HG02588 (cell line): ENCODE data around the gene HS6ST1.
A peak's percentile ranks its signal among the peaks of the same experiment; 100 is the strongest.

Source experiments
- ATAC-seq: cut with Tn5 transposase; IDR thresholded peaks from one replicate; pipeline ENCODE4 v1.9.1; 2021; ENCODE audit warnings: mild to moderate bottlenecking, moderate library complexity; ENCODE audit not compliant: unreplicated experiment

The HS6ST1 gene

DNA sequence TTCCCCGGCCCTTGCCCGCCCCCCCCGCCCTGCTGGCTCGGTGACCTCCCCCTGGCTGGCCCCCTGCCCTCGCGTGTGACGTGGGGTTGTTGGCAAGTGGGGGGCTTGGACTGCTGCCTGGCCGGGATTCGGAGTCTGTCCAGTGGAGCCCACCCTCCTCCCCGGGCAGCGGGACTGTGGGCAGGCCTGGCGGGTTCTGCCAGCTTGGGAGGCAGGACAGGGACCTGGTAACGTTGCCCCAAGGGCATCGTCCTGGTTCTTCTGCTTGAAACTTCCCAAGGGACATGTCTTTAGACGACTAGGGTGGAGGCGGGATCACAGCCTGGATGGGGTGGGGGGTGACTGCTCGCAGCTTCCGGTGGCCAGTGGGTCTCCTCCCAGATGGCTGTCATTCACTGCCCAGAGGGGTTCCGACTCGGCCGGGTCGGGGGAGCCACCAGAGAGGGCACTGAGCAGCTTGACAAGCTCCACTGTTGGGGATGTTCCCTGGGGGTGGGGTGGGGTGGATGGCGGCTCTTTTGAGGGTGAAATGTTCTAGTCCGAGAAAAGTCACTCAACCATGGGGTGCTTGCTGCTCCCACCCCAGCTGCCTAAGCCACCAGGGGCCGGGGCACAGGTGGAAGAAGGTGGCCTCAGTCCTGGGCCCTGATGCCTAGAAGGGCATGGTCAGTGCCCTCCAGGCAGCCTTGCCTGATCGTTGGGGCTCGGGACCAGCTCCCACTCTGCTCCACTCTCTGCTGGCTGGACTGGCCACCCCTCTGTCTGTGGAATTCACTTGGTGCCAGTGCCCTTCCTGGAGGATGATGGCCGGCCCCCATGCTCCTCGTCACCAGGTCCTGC lies 4.3 kb upstream of the HS6ST1 start:
- no peak for ATAC-seq

DNA sequence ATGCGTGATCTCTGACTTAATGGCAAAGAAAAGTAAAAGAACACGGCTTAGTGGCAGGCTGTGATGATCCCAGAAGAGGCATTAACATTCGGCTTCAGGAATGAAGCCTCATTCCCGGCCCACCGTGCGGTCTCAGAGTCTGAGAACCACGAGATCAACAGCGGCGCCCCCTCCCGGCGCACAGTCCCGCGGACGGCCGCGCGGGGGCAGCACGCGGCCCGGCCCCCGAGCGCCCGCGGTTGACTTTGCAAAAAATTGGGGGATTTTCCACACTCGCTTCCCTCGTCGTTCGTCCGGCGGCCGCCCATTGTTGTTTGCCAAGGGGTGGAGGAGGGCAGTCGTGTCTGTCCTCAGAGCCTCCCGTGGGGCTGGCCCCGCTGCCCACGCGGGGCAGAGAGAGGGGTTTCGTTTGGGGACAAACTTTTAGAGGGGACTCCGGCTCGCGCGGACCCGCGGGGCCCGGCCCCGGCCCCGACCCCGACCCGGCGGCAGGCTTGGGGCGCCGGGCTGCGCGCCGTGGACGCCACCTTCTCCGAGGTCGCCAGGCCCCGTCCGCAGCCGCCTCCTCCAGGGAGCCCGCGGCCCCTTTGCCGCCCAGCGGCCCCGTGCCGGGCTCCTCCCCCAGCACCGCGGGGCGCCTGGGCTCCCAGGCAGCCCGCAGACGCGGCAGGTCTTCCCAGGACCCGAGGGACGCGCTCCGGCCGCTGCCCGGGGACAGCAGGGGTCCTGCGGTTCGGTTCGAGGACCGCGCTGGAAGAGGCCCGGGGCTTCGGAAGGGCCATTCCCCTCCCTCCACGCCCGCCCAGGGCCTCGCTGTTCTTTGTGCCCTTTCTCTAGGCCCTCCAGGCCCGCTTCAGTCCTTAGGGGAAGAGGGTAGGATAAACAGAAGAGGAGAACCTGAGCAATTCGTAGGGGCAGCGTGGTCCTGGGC lies 3.4 kb upstream of the HS6ST1 start:
- peak; percentile 51 for ATAC-seq

DNA sequence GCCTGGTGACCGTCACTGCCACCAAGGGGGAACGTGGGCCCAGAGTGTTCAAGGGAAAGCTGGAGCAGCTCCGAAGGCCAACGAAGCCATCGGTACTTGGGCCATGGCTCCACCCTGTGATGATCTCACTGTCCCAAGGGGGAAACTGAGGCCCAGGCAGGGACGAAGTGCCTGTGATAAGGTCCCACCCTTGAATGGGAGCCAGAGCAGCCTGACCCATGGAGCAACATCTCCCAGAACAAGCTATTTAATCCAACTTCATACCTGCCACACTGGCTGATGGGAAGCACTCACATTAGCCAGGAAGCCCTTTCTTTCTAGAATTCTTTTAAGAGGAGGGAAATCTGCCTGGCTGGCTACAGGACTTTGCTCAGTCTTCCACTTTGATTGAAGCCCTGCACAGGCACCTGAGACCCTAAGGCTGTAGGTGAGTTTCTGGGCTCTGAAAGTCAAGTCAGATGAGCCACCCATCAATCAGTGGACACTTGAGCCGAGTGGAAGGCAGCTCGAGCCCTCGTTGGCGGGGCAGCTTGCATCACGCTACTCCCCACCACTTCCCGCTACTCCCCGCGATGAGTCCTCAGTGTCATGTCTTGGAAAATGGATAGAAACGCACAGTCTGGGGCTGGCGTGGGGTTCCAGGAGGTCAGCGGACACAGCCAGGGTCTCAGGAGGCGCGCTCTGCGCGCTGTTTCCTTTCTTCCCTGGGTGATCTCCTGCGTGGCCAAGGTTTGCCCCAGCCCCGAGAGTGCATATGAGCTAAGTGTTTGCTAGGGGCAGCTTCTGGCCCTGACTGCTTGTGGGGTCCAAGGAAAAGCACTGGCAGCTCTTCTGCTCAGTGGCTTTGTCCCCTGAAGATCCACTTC lies 2.5 kb upstream of the HS6ST1 start:
- no peak for ATAC-seq

DNA sequence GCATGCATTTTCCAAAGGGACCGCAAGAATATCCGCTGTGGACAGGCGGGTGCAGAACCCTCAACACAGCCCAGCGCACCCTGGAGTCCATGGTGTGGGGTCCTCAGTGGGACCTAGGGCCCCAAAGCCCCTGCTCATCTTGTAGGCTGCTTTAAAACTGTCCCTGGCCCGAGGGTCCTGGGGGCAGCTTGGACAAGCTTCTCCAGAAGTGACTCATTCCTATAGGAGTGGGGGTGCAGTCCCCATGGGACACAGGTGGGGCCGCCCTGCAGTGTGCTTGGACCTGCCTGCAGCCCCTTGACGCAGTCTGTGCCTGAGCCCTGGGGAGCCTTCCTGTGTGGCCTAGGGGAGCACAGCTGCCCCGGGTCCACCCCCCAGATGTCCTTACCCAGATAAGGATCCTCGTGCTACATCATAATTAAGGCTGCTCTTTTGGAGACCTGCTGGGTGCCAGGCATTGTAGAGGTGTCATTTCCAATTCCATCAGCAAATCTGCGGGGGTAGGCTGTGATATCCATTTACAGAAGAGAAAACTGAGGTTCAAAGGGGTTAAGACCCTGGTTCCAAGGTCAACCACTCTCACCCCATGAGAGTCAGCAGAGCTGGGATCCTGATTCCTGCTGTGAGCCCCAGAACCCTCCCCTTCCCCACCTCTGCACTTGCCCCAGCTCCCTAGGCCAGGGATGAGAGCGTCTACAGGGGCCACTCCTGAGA lies 1.7 kb upstream of the HS6ST1 start:
- ATAC-seq = no peak

DNA sequence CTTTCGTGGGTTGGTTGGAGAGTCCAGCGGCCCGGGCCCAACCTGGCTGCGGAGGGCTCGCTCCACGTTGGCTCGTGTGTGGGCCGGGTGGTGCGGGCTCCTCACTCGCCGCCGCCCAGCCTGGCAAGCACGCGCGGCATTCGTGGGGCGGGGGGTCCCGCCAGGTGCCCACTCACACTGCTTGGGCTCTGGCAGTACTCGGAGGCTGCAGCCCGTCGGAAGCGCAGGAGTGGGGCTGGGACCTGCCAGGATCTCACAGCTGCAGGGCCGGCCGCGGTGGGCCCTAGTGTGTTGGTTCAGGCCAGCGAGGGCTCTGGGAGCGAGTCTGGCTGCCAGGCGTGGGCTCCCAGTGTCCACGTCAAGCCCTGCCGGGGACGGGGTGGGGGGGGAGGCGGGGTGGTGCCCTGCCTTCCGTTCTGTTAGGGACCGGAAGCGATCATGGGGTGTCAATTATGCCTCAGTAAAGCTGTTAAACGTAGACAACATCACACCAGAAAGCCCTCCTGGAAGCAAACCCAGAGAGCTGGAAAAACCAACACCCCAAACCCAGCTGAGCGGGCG lies 1.0 kb upstream of the HS6ST1 start:
- no peak for ATAC-seq

DNA sequence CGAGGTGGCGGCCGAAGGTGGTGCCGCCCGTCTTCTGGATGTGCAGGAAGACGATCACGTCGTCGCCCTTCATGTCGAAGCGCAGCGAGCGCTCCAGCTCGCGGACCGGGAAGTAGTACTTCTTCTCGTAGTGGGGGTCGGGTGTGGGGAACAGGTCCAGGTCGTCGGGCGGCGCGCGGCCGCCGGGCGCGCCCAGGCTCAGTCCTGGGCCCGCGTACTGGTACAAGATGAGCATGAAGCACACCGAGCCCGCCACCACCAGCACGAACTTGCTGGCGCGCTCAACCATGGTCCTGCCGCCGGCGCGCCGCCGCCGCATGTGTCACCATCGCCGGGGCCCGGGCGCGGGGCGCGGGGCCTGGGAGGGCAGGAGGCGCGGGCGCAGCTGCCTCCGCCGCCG lies 423 bp downstream of the HS6ST1 start:
- ATAC-seq = peak; percentile 9

DNA sequence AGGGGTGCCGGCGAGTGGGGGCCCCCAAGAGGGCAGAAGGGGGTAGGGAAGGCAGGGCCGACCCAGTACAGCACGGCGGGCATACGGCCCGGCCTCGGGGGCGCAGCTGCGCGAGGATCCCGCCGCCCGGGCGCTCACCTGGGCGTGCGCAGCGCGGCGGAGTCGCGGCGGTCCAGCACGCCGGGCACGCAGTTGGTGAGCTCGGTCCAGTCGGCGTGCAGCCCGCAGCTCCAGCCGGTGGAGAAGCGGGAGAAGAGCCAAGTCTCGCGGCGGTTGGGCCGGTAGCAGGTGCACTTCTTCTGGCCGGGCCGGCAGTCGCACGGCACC lies 806 bp downstream of the HS6ST1 start:
- peak; percentile 1 for ATAC-seq

DNA sequence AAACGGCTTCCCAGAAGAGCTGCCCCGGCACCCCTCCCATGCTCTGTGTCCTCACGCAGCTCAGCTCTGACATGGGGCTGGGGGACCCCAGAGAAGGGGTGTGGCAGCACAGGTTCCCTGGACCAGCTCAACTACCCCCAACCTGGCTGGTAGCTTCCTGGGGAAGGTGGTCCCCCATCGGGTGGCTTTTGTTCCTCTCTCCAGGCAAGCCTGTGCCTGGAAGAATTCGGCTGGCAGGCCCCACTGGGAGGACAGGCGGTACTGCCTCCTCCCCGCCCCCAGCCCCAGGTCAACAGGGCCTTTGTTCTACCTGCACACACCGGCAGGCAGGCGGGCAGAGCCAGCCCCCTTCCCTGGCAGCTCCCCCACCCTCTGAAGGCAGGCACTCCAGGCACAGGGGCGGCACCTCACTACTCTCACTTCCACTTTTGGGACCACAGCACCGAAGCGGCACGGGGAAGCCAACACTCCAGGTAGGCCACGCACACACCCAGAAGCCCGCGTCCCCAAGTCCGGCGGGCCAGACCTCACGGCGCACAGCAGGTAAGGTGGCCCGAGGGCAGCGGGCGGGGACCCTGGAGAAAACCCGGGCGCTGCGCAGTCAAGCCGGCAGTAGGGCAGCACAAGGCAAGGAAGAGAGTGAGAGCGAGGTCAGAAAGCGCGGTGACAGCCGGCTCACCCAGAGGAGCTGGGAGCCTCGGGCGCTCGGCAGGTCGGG lies 1.3 kb downstream of the HS6ST1 start:
- peak; percentile 47 for ATAC-seq

DNA sequence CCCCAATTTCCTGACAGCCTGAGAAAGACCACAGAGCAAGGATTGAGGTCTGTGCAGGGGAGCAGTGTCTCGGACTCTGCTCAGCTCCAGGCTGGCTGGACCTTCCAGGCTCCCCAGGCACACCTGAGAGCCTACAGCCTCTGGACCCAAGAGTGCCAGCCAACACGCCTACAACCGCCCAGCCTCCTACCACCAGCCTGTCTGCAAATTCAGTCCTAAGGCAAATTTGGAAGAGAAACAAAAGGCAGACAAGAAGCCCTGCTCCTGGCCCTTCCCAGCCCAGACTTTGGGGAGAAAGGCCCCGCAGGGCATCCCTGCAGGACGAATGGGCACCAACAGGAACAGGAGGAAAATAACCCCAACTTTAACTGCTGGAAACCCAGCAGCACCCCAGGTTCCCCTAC lies 1.9 kb downstream of the HS6ST1 start:
- no peak for ATAC-seq

DNA sequence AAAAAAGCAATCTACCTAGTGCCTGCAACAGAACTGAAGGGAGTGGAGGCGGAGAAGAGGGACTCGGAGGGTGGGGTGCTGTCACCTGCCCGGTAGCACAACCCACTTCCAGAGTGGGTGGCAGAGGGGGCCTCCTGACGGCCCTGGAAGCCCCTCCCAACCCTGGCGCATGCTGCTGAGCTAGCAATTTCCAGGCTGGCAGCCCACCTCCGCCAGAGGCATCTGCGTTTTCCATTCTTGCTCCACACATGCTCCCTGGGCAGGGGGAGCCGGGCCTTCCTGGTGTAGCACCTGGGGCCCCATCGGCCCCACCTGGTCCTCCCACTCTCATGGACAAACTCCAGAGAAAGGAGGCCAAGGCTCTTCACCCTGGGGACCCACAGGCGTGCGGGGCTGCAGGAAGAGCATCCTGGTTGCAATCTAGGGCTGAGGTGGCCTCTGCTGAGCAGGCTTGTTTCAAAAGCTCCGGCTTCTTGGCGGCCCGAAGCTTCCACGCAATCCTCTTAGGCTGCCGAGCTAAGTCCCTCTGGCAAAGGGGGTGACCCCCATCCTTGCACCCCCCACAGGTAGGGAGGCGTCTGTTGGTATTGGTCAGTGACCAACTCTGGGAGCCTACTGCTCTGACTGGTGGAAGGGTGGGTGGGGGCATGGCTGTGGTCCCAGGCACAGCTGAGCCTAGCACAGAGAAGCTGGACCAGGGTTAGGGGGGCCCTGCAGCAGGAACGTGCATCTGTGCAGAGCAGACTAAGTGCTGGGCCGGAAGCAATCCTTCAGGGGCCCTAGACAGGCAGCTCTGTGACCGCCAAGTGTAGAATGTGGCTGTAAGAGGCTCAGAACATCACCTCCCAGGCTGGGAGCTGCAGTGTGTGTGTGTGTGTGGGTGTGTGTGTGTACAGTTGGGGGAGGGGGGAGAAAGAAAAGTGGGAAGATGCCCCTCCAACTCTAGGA lies 2.6 kb downstream of the HS6ST1 start:
- no peak for ATAC-seq

DNA sequence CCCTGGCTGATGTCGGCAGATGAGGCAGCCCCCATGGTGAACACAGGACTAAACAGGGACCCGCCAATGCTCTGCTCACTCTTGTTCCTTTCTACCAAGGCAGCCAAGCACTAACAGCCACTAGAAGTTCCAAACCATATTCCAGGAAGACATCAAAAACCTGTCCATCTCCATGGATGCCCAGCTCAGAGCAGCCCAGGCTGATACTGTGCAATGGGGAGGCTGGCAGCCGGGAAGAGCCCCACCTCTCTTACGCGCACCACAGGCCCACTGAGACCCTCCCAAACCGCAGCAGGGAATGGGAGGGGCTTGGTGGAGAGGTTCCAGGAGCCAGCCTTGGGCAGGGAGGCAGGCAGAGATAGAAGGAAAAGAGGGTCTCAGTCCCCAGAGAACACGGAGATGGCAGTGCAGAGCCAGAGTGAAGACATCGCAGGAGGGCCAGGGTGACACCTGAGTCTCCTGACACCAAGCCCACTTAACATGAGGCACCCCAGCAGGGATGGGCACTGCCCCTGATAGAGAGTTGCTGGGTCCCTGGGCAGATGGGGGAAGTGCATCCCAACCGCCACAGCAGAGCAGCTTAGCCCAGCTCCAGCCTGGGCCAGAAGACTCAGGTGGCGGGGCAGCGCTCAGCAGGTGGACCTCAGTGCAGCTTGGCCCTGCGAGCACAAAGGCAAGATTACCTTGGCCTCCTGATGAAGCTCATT lies 3.4 kb downstream of the HS6ST1 start:
- no peak for ATAC-seq

DNA sequence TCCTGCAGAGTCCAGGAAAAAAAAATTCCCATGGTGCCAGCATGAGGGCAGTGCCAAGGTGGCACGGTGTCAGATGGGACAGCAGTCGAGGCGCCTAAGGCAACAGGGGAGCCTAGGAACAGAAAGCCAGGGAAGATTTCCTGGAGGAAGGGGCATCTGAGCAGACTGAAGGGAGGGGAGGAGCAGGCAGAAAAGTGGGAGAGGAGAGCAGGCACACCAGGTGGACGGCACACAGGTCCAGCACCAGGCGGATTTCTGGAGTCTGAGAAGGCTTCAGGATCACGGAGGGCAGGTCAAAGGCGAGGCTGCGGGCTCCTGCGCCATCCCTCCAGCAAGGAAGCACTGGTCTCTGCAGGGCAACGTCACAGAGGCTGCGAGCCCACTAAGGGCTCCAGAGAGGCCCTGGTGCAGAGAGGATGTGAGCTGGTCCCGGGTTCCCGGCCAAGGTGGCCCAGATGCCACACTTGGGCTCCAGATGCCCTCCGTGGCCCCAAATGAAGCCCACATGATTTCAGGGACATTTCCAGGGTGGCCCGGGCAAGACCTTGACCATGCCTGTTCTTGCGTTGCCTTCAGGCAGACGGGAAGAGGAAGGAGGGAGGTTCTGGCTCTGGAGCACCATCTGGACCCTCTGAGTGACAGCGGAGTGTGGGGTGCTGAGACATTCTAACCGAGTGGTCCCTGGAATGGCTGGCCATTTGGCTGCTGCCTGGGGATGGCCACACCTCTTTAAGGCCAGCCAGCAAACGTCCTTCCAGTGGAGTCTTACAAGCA lies 4.1 kb downstream of the HS6ST1 start:
- ATAC-seq = no peak

DNA sequence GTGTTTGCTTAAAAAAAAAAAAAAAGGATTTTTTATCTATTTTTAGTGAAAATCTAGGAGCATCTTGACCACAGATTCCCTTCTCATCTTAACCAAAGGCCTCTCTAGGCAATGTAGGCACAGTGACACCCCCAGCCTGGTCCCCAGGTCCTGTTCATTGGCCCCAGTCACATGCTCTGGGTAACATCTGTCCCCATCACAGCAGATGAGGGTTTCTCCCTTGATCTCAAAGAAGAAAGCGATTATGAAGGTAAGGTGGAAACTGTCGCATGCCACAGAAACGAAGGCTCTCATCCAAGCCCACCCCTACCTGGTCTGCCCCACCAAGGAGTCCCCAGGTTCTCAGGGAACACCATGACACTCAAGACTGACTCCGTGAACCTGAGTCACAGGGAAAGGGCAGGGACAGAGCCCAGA lies 4.7 kb downstream of the HS6ST1 start:
- ATAC-seq = no peak

DNA sequence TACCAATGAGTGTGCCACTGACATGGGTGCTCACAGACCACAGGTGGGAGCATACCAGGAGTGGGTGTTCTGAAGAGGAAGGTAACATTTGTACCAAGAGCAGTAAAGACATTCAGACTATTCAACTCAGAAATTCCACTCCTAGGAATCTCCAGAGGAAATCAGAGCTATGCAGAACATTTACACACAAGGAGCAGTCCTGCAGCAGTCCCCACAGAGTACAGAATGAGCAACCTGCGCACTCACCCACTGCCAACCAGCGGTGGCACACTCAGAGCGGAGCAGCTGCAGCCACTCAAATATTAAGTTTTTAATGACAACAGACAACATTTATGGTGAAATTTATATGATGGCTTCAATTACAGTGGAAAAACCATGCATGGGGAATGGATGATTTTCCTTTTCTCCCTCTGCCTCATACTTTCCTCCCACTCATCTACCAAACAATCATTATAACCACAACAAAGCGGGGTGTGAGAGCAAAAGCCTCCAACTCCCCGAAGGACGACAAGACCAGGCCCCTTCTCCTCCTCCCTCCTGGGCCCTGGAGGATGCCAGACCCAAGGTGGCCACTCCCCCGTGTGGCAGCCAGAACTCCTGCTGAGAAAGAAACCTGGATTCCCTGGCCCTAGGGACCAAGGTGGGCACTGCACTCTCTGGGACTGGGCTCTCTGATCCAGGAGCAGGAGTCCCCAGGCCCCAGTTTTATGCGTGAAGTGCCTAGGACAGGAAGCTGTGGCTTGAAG lies 5.4 kb downstream of the HS6ST1 start:
- no peak for ATAC-seq

DNA sequence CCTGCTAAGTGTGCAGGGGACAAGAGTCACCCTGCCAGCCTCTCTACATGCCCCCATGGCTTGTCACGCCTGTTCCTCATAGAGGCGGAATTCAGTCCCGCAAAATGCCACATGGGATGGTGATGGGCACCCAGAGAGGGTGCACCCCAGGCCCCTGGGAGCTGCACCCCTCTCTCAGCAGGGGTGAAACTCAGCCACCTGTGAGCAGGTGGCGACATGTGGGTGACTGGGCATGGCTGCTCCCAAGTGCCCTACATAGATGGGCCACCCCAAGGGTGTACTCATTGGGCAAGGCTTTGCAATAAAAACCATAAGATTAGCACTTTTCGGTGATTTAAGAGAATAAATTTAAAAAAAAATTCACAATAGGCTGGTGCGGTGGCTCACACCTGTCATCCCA lies 6.3 kb downstream of the HS6ST1 start:
- no peak for ATAC-seq

DNA sequence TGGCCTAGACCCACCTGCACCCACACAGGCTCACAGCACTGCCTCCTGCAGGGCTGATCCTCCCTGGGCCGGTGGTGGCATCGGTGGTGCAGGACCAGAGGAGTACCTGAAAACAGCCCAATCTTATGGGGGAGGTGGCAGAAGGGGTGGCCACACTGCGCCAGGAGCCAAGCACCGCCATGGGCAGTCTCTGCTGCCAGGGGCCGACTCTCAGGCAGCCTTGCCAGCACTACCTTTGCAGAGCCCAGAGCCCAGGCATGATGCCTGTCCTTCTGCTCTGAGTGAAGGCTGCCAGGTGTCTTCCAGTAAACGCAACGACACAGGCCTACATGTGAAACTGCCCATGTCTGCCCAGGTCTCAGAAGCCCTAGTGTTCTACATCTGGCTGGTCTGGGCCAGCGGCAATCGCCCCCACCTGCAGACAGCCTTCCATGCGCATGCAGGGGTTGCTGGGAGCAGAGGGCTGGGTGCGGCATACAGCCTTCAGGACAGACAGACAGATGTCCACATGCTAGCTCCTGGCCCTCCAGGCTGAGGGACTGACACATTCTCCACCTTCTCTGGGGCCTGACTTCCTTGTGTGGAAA lies 6.8 kb downstream of the HS6ST1 start:
- ATAC-seq = no peak
